PC-9 (cell line): ENCODE data around the gene IL3RA.

Source experiments
- EZH2 ChIP-seq: fragments of 200-600 bp; sonication (generic); IDR thresholded peaks from 2 replicates; pipeline ENCODE4 v1.8.0; 2017; ENCODE audit warnings: antibody characterized with exemption, low read depth
- TF ChIP-seq, protein P1 (sequence below): fragments of 200-600 bp; sonication (generic); conservative IDR thresholded peaks from 2 replicates; pipeline ENCODE4 v1.6.1; 2017; ENCODE audit warnings: mixed run types, antibody characterized with exemption, mild to moderate bottlenecking, moderate library complexity

- no peak for TF ChIP-seq EZH2
- TF ChIP-seq, protein P1, sequence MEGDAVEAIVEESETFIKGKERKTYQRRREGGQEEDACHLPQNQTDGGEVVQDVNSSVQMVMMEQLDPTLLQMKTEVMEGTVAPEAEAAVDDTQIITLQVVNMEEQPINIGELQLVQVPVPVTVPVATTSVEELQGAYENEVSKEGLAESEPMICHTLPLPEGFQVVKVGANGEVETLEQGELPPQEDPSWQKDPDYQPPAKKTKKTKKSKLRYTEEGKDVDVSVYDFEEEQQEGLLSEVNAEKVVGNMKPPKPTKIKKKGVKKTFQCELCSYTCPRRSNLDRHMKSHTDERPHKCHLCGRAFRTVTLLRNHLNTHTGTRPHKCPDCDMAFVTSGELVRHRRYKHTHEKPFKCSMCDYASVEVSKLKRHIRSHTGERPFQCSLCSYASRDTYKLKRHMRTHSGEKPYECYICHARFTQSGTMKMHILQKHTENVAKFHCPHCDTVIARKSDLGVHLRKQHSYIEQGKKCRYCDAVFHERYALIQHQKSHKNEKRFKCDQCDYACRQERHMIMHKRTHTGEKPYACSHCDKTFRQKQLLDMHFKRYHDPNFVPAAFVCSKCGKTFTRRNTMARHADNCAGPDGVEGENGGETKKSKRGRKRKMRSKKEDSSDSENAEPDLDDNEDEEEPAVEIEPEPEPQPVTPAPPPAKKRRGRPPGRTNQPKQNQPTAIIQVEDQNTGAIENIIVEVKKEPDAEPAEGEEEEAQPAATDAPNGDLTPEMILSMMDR, result no peak
Observed at GRCh38 chrX:1294301-1295067, 42.1 kb upstream of the IL3RA start.
